MM.1S (cell line): ENCODE results near the gene MARCHF7.
"Not testable (repeated sequence)": the region's sequence is repeated elsewhere in the genome, so short reads cannot be mapped to it uniquely, and the experiment has no call there.

Experiments
- DNase-seq: peaks from one replicate; pipeline ENCODE4 v3.0.0-alpha.2; 2015
- H2AFZ ChIP-seq: fragments of 300-600 bp; sonication (generic); 2 replicates; pipeline ENCODE4 v1.6.0; 2016; ENCODE audit warnings: antibody characterized with exemption, low read length
- H3F3A ChIP-seq: fragments of 300-600 bp; sonication (generic); 2 replicates; pipeline ENCODE4 v1.6.1; 2016; ENCODE audit warnings: mild to moderate bottlenecking, antibody characterized with exemption, low read length, moderate library complexity, mixed read lengths; ENCODE audit not compliant: insufficient read depth
- H3K27ac ChIP-seq: fragments of 300-600 bp; sonication (generic); 2 replicates; pipeline ENCODE4 v1.5.1; 2016; ENCODE audit warnings: mild to moderate bottlenecking, low read length
- H3K27me3 ChIP-seq: fragments of 300-600 bp; sonication (generic); replicated peaks from 2 replicates; pipeline ENCODE4 v1.6.0; 2016; ENCODE audit warnings: low read length; ENCODE audit not compliant: insufficient read depth
- H3K36me3 ChIP-seq: fragments of 300-600 bp; sonication (generic); replicated peaks from 2 replicates; pipeline ENCODE4 v1.6.1; 2016; ENCODE audit warnings: mild to moderate bottlenecking, low read length, mixed read lengths; ENCODE audit not compliant: insufficient read depth
- H3K4me1 ChIP-seq: fragments of 300-600 bp; sonication (generic); 2 replicates; pipeline ENCODE4 v1.6.1; 2016; ENCODE audit warnings: low read length, mixed read lengths
- H3K4me2 ChIP-seq: fragments of 300-600 bp; sonication (generic); 2 replicates; pipeline ENCODE4 v1.6.0; 2016; ENCODE audit warnings: low read depth, low read length
- H3K4me3 ChIP-seq: fragments of 300-600 bp; sonication (generic); 2 replicates; pipeline ENCODE4 v1.5.1; 2016; ENCODE audit warnings: low read length, mixed read lengths
- H3K79me2 ChIP-seq: fragments of 300-600 bp; sonication (generic); 2 replicates; pipeline ENCODE4 v1.6.1; 2016; ENCODE audit warnings: mixed run types, low read length, mixed read lengths
- H3K9ac ChIP-seq: fragments of 300-600 bp; sonication (generic); 2 replicates; pipeline ENCODE4 v1.6.1; 2016; ENCODE audit warnings: low read length, mixed read lengths
- H3K9me2 ChIP-seq: fragments of 300-600 bp; sonication (generic); replicated peaks from 2 replicates; pipeline ENCODE4 v1.6.1; 2016; ENCODE audit warnings: mild to moderate bottlenecking, low read length, mixed read lengths; ENCODE audit not compliant: insufficient read depth
- H3K9me3 ChIP-seq: fragments of 300-600 bp; sonication (generic); replicated peaks from 2 replicates; pipeline ENCODE4 v1.6.1; 2016; ENCODE audit warnings: mild to moderate bottlenecking, low read length, mixed read lengths; ENCODE audit not compliant: insufficient read depth
- H4K20me1 ChIP-seq: fragments of 300-600 bp; sonication (generic); 2 replicates; pipeline ENCODE4 v1.6.1; 2016; ENCODE audit warnings: mild to moderate bottlenecking, low read length, moderate library complexity, mixed read lengths; ENCODE audit not compliant: insufficient read depth
- EZH2 ChIP-seq: fragments of 300-600 bp; sonication (generic); optimal IDR thresholded peaks from 2 replicates; pipeline ENCODE3; 2017; ENCODE audit warnings: low read depth, mild to moderate bottlenecking, antibody characterized with exemption, low read length, mixed read lengths
- EZH2phosphoT487 ChIP-seq: fragments of 300-600 bp; sonication (generic); IDR thresholded peaks from 2 replicates; pipeline ENCODE4 v1.6.1; 2018; ENCODE audit warnings: antibody characterized with exemption, low read length
- TF ChIP-seq, protein P1 (sequence below): fragments of 300-600 bp; sonication (generic); IDR thresholded peaks from 2 replicates; pipeline ENCODE4 v1.5.1; 2016; ENCODE audit warnings: antibody characterized with exemption, low read length, mixed read lengths

Gene MARCHF7

DNA sequence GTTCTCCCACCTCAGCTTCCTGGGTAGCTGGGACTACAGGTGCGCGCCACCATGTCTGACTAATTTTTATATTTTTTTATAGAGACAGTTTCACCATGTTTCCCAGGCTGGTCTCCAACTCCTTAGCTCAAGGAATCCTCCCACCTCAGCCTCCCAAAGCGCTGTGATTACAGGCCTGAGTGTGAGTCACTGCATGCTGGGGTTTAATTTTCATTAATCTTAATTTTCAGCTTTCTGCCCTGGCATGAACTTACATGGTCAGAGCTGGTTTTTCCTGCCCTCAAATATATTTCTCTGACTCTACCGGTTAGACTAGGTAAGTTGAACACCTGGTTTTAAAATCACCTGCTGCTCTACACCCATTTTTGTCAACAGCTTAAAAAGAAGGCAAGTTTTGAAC is 3.1 kb downstream of the MARCHF7 start:
- H2AFZ ChIP-seq: no peak overlapping the region
- no peak for TF ChIP-seq EZH2phosphoT487
- TF ChIP-seq, protein P1, sequence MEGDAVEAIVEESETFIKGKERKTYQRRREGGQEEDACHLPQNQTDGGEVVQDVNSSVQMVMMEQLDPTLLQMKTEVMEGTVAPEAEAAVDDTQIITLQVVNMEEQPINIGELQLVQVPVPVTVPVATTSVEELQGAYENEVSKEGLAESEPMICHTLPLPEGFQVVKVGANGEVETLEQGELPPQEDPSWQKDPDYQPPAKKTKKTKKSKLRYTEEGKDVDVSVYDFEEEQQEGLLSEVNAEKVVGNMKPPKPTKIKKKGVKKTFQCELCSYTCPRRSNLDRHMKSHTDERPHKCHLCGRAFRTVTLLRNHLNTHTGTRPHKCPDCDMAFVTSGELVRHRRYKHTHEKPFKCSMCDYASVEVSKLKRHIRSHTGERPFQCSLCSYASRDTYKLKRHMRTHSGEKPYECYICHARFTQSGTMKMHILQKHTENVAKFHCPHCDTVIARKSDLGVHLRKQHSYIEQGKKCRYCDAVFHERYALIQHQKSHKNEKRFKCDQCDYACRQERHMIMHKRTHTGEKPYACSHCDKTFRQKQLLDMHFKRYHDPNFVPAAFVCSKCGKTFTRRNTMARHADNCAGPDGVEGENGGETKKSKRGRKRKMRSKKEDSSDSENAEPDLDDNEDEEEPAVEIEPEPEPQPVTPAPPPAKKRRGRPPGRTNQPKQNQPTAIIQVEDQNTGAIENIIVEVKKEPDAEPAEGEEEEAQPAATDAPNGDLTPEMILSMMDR: no peak
- no peak for TF ChIP-seq EZH2
- no peak overlapping the region for H3K4me3 ChIP-seq
- no peaks in the 10 kb centered on the region for H3K27me3 ChIP-seq
- H3K9me2 ChIP-seq: no peaks in the 10 kb centered on the region
- no peak overlapping the region for H3K4me2 ChIP-seq
- peaks cover 20% of the 10 kb centered on the region for H3K4me1 ChIP-seq
- H3F3A ChIP-seq: peaks cover 8% of the 10 kb centered on the region
- no peaks in the 10 kb centered on the region for H3K9me3 ChIP-seq
- H3K27ac ChIP-seq: no peak overlapping the region
- H3K36me3 ChIP-seq: peaks cover 15% of the 10 kb centered on the region
- no peak overlapping the region for H3K9ac ChIP-seq
- H4K20me1 ChIP-seq: peaks cover 48% of the 10 kb centered on the region
- peaks cover 86% of the 10 kb centered on the region for H3K79me2 ChIP-seq
- no peak for DNase-seq

DNA sequence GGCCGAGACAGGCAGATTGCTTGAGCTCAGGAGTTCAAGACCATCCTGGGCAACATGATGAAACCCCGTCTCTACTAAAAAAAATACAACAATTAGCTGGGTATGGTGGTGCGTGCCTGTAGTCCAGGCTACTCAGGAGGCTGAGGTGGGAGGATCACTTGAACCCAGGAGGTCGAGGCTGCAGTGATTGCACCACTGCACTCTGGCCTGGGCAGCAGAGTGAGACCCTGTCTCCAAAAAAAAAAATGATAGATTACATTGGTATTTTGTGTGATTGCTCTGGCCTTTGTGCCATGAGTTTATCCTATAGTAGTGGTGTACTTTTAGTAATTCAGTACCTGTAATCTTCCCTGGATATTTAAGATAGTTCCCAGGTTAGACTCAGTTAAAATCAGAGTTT is 4.1 kb downstream of the MARCHF7 start:
- Histone ChIP-seq H3K4me1 (peaks cover 14% of the 10 kb centered on the region; the same call in 1 of the 2 replicates), H3K79me2 (peaks cover 91% of the 10 kb centered on the region), H4K20me1 (peaks cover 58% of the 10 kb centered on the region), H3K36me3 (peaks cover 15% of the 10 kb centered on the region)
- H3K27me3 ChIP-seq, H3K9me2 ChIP-seq, DNase-seq, H3K27ac ChIP-seq, H3K9ac ChIP-seq, H3K9me3 ChIP-seq, H3K4me3 ChIP-seq, H3K4me2 ChIP-seq, H3F3A ChIP-seq, H2AFZ ChIP-seq: not testable (repeated sequence)

DNA sequence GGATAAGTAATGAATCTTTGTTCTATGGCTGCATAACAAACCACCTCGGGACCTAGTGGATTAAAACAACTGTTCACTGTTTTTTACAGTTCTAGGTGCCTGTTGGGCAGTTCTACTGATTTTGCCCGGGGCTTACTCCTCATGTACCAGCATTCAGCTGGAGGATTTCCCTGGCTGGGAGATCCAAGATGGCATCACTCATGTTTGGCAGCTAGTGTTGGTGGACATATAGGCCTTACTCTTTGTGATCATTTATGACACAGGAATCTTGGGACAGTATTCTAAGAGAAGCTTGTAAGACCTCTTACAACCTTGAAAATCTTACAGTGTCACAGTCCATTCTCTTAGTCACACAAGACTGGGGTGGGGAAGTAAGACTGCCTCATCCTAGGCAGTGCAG is 4.6 kb downstream of the MARCHF7 start:
- H4K20me1 ChIP-seq: peaks cover 62% of the 10 kb centered on the region
- H3K4me2 ChIP-seq: no peak overlapping the region

DNA sequence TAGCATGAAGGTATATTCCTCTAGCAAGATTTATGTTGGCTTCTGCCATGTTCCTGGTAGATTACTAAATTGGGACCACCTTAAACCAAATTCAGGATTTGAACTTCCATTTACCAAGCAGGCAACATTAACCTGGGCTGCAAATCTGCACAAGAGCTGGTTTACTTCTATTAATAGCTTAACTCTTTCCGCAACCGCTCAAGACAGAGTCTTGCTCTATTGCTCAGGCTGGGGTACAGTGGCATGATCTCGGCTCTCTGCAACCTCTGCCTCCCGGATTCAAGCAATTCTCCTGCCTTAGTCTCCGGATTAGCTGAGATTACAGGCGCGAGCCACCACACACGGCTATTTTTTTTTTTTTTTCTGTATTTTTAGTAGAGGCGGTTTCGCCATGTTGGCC is 8.4 kb downstream of the MARCHF7 start:
- Histone ChIP-seq H2AFZ (no peak overlapping the region), H3F3A (no peaks in the 10 kb centered on the region; the same call in 1 of the 2 replicates), H3K27me3 (no peaks in the 10 kb centered on the region), H3K79me2 (peaks cover 100% of the 10 kb centered on the region), H3K4me3 (no peak overlapping the region), H3K27ac (no peak overlapping the region), H3K36me3 (peaks cover 16% of the 10 kb centered on the region), H3K9ac (no peak overlapping the region), H3K4me2 (no peak overlapping the region), H3K4me1 (no peaks in the 10 kb centered on the region), H3K9me3 (no peaks in the 10 kb centered on the region), H4K20me1 (peaks cover 79% of the 10 kb centered on the region), H3K9me2 (no peaks in the 10 kb centered on the region)
- DNase-seq: no peak
- TF ChIP-seq, protein P1: no peak
- TF ChIP-seq EZH2phosphoT487 (no peak), EZH2 (no peak)

More for the DNA sequence above, 4.6 kb downstream of the MARCHF7 start:
- H3K36me3 ChIP-seq: peaks cover 15% of the 10 kb centered on the region
- peaks cover 95% of the 10 kb centered on the region for H3K79me2 ChIP-seq
- peaks cover 14% of the 10 kb centered on the region; the same call in 1 of the 2 replicates for H3K4me1 ChIP-seq
- H3K27ac ChIP-seq: no peak overlapping the region
- H3K9ac ChIP-seq: no peak overlapping the region
- H3K4me3 ChIP-seq: no peak overlapping the region
- peaks cover under 1% of the 10 kb centered on the region; the same call in 1 of the 2 replicates for H3F3A ChIP-seq
- no peak for TF ChIP-seq EZH2phosphoT487
- TF ChIP-seq EZH2: no peak
- TF ChIP-seq, protein P1: no peak
- no peak for DNase-seq
- no peak overlapping the region for H2AFZ ChIP-seq
- H3K9me2 ChIP-seq: no peaks in the 10 kb centered on the region
- no peaks in the 10 kb centered on the region for H3K27me3 ChIP-seq
- no peaks in the 10 kb centered on the region for H3K9me3 ChIP-seq
